ENCODE results near the gene S1PR5. TPM values are rescaled to one million over a fixed set of nuclear protein-coding genes. Genes with fewer than 3 reads are reported as not detected.

The S1PR5 gene
- total RNA-seq, 4 donors from 2014 or later: 1.8 to 2.6 TPM; not detected in 2

DNA sequence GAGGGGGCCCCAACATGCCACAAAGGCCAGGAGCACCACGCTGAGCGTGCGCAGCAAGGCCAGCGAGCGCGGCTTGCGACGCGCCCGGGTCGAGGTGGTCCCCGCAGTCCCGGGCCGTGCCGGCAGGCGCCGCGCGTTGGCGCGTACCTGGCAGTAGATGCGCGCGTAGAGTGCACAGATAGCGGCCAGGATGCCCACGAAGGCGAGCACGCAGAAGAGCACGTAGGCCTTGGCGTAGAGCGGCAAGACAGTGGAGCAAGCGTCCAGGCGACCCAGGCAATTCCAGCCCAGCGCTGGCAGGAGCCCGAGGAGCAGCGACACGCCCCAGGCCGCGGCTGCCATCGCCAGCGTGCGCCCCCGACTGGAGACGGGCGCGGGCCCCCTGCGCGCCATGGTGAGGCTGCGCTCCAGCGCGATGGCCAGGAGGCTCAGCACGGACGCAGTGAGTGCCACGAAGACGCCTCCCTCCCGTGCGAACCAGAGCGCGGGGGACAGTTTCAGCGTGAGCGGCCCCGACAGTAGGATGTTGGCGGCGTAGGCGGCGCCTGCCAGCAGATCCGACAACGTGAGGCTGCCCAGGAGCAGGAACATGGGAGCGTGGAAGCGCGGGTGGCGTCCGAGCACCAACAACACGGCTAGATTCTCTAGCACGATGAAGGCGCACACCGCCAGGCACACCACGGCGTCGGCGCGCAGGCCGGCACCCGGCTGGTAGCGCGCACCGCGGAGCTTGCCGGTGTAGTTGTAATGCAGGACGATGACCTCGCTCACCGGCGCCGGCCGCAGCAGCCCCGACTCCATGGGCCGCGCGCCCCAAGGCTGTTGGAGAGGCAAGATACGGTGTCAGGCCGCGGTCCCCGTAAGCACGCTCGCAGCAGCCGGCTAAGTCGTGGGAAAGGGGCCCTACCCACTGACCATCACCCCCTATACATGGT lies 2.8 kb downstream of the S1PR5 start:
- Histone ChIP-seq H3K9me3 (no peaks in the 10 kb centered on the region), H3K27ac (no peak overlapping the region), H3K36me3 (no peaks in the 10 kb centered on the region), H3K27me3 (peaks cover 9 to 26% of the 10 kb centered on the region in 2 donors), H3K4me1 (peaks cover 0 to 9% of the 10 kb centered on the region in 2 donors), H3K4me3 (no peak overlapping the region)
- DNase-seq: no peak
- TF ChIP-seq POLR2A (IDR thresholded peaks at IDR 0.05): no peak
- TF ChIP-seq, protein P1, sequence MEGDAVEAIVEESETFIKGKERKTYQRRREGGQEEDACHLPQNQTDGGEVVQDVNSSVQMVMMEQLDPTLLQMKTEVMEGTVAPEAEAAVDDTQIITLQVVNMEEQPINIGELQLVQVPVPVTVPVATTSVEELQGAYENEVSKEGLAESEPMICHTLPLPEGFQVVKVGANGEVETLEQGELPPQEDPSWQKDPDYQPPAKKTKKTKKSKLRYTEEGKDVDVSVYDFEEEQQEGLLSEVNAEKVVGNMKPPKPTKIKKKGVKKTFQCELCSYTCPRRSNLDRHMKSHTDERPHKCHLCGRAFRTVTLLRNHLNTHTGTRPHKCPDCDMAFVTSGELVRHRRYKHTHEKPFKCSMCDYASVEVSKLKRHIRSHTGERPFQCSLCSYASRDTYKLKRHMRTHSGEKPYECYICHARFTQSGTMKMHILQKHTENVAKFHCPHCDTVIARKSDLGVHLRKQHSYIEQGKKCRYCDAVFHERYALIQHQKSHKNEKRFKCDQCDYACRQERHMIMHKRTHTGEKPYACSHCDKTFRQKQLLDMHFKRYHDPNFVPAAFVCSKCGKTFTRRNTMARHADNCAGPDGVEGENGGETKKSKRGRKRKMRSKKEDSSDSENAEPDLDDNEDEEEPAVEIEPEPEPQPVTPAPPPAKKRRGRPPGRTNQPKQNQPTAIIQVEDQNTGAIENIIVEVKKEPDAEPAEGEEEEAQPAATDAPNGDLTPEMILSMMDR (IDR thresholded peaks at IDR 0.05): no peak
- intact Hi-C loops (cut with DNase I; ENCODE audit: low total_unique reads): no loop called here

GRCh38 chr19:10513223-10513622 lies 4.0 kb downstream of the S1PR5 start:
- H3K4me3 ChIP-seq: no peak overlapping the region
- no peaks in the 10 kb centered on the region for H3K9me3 ChIP-seq
- H3K4me1 ChIP-seq: peaks cover 0 to 9% of the 10 kb centered on the region in 2 donors
- peaks cover 6 to 21% of the 10 kb centered on the region in 2 donors for H3K27me3 ChIP-seq
- no peak for TF ChIP-seq POLR2A (IDR thresholded peaks at IDR 0.05)
- TF ChIP-seq, protein P1 (IDR thresholded peaks at IDR 0.05): no peak
- intact Hi-C loops (cut with DNase I; ENCODE audit: low total_unique reads): no loop called here
- DNase-seq: no peak
- no peaks in the 10 kb centered on the region for H3K36me3 ChIP-seq
- H3K27ac ChIP-seq: no peak overlapping the region

DNA sequence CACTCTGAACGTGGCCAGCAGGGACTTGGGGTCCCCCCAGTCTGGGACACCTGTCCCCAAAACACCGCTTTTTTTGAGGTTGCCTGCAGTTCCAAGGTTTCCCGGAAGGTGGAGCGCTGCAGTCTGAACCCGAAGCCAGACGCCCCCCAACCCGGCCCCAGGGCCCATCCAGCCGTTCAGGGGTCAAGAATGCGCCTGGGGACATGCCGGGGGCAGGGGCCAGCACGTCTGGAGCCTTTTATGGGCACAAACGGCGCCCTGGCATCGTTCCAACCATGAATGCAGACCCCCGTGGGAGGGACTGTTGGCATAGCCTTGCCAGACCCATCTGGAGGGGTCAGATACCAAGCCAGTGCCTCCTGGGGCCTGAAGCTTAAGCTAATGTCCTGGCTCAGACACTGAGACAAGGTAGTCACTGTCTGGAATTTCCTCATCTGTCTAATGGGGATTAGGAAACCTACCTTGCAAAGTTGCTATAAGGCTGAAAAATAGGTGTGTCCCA lies 6.9 kb downstream of the S1PR5 start:
- no peak for TF ChIP-seq POLR2A (IDR thresholded peaks at IDR 0.05)
- TF ChIP-seq, protein P1 (IDR thresholded peaks at IDR 0.05): peak; percentile 19 to 46 (median 29)
- Histone ChIP-seq H3K9me3 (no peaks in the 10 kb centered on the region), H3K27ac (no peak overlapping the region), H3K4me1 (peaks cover 0 to 3% of the 10 kb centered on the region in 2 donors), H3K27me3 (peaks cover 6 to 14% of the 10 kb centered on the region in 2 donors), H3K4me3 (no peak overlapping the region), H3K36me3 (no peaks in the 10 kb centered on the region)
- DNase-seq: no peak
- intact Hi-C loops (cut with DNase I; ENCODE audit: low total_unique reads): no loop called here

DNA sequence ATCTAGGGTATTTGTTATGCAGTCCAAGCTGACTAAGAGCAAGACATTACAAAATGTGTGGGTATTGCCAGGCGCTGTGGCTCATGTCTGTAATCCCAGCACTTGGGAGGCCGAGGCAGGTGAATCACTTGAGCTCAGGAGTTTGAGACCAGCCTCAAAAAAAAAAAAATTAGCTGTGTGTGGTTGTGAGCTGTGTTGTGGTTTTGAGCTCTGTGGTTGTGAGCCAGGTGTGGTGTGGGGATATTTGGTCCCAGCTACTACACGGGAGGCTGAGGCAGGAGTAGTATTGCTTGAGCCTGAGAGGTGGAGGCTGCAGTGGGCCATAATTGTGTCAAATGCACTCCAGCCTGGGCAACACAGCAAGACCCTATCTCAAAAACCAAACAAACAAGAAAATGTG lies 8.5 kb downstream of the S1PR5 start:
- no peaks in the 10 kb centered on the region for H3K36me3 ChIP-seq

More for the DNA sequence above, 8.5 kb downstream of the S1PR5 start:
- TF ChIP-seq, protein P1 (IDR thresholded peaks at IDR 0.05): no peak
- TF ChIP-seq POLR2A (IDR thresholded peaks at IDR 0.05): no peak
- H3K27ac ChIP-seq: no peak overlapping the region
- peaks cover 0 to 6% of the 10 kb centered on the region in 2 donors for H3K27me3 ChIP-seq
- intact Hi-C loops (cut with DNase I; ENCODE audit: low total_unique reads): no loop called here
- no peaks in the 10 kb centered on the region for H3K9me3 ChIP-seq
- no peak for DNase-seq
- H3K4me3 ChIP-seq: no peak overlapping the region
- peaks cover 0 to 3% of the 10 kb centered on the region in 2 donors for H3K4me1 ChIP-seq

Data from uterus (tissue), 4 donors.